HG03457 (cell line): ENCODE results near the gene WHRN.
A peak's percentile ranks its signal among the peaks of the same experiment; 100 is the strongest.

Source experiments
- ATAC-seq: cut with Tn5 transposase; IDR thresholded peaks from one replicate; pipeline ENCODE4 v1.9.1; 2021; ENCODE audit warnings: moderate number of reproducible peaks; ENCODE audit not compliant: unreplicated experiment

WHRN gene

GRCh38 chr9:114404531-114404930, 100.7 kb downstream of the WHRN start:
- ATAC-seq: no peak

- no peak for ATAC-seq
Observed at GRCh38 chr9:114403153-114403756, 102.0 kb downstream of the WHRN start.

- ATAC-seq: no peak
Observed at GRCh38 chr9:114401344-114401743, 103.9 kb downstream of the WHRN start.

- no peak for ATAC-seq
Observed at GRCh38 chr9:114400772-114401171, 104.5 kb downstream of the WHRN start.

GRCh38 chr9:114400219-114400618, 105.1 kb downstream of the WHRN start:
- no peak for ATAC-seq

GRCh38 chr9:114399381-114399780, 105.9 kb downstream of the WHRN start:
- no peak for ATAC-seq

- peak; percentile 75 for ATAC-seq
Observed at GRCh38 chr9:114397848-114398605, 107.2 kb downstream of the WHRN start.

- no peak for ATAC-seq
Observed at GRCh38 chr9:114397219-114397847, 107.9 kb downstream of the WHRN start.

GRCh38 chr9:114396558-114397218, 108.6 kb downstream of the WHRN start:
- ATAC-seq: no peak

GRCh38 chr9:114395768-114396167, 109.5 kb downstream of the WHRN start:
- ATAC-seq: no peak

- no peak for ATAC-seq
Observed at GRCh38 chr9:114395334-114395617, 110.0 kb downstream of the WHRN start.

- ATAC-seq: no peak
Observed at GRCh38 chr9:114394523-114395333, 110.5 kb downstream of the WHRN start.

GRCh38 chr9:114392749-114393112, 112.5 kb downstream of the WHRN start:
- no peak for ATAC-seq

GRCh38 chr9:114390952-114391351, 114.3 kb downstream of the WHRN start:
- ATAC-seq: no peak

GRCh38 chr9:114389612-114390368, 115.5 kb downstream of the WHRN start:
- ATAC-seq: no peak

GRCh38 chr9:114388764-114389375, 116.4 kb downstream of the WHRN start:
- no peak for ATAC-seq

GRCh38 chr9:114388357-114388682, 117.0 kb downstream of the WHRN start:
- ATAC-seq: no peak

GRCh38 chr9:114387680-114388356, 117.5 kb downstream of the WHRN start, which contains the start of gene AKNA:
Gene AKNA (minus strand): TSS chr9:114387982. CDS start chr9:114381333, 6,649 bp downstream.
- ATAC-seq: no peak

- no peak for ATAC-seq
Observed at GRCh38 chr9:114386886-114387679, 118.2 kb downstream of the WHRN start.
